COLO668 (cell line): Measurements from ENCODE around the gene CCDC87.
A peak's percentile ranks its signal among the peaks of the same experiment; 100 is the strongest.

Source experiments
- DNase-seq: peaks from one replicate; lab custom pipeline; 2025; ENCODE audit not compliant: unreplicated experiment; lab: John Stamatoyannopoulos, UW

Gene CCDC87

GRCh38 chr11:66581261-66581660 is 11.6 kb downstream of the CCDC87 start:
- DNase-seq = no peak

DNA sequence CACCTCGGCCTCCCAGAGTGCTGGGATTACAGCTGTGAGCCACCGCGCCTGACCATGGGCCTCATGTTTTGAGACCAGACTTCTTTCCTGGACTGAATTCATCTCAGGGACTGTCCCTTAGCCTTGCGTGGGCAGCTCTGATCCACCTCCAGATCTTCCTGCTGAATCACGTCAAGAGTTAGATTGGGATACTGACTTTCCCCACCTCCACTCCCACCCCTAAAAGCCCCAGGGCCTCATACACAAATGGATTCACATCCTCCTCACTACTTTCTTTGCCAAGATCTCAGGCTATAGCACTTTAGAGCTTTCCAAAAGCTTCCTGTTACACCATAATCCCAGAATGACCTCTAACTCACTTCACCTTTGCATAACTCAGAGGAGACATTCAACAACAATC is 12.1 kb downstream of the CCDC87 start:
- DNase-seq = no peak

DNA sequence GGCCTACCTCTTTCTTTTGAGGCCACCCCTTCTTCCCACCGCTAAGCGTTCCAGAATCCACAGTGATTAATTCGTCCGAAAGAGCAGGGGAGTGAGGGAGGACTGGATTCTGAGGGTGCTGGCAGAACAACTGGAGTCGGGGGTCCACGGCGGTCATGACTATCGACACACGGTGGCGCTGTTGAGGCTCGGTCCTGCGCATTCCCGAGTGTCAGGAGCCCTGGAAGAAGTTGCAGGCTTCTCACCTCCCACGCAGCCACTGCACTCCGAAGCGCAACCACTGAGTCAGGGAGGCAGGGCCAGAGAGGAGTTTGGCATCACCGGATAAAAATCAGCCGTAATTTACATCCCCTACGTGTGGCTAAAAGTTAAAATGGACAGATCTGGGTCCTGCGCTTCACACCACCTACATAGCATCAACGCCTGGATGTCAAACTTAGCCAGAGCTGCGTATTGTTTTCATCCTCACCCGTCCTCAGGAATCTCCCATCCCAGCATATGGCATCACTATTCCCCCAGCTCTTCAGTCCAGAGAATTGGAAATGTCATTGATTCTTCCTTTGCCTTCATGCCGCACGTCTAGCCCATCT is 13.8 kb downstream of the CCDC87 start:
- peak; percentile 58 for DNase-seq

GRCh38 chr11:66570850-66571180 is 22.0 kb downstream of the CCDC87 start:
- no peak for DNase-seq

- no peak for DNase-seq
Measured at GRCh38 chr11:66570079-66570849, 22.6 kb downstream of the CCDC87 start.

DNA sequence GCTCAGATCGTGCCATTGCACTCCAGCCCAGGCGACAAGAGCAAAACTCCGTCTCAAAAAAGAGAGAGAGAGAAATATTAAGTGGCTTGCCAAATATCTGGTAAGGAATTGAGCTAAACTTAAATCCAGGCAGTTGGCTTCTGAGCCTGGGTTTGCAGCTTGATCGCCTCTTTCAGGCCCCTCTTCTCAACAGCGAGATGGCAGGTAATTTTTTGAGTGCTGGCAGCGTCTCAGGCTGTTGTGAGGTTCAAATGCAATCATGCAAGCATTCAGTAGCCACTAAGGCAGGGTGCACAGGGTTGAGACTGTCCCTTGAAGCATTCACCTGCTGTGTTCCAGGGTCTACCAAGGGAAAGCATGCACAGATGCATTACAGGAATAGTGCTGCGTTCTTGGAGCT is 23.8 kb downstream of the CCDC87 start:
- DNase-seq = no peak

- DNase-seq = peak; percentile 86
Measured at GRCh38 chr11:66568124-66568916, 24.5 kb downstream of the CCDC87 start, which contains the start of gene CTSF. CTSF (minus strand) TSS chr11:66568606; CDS start chr11:66568486, 120 bp downstream.

DNA sequence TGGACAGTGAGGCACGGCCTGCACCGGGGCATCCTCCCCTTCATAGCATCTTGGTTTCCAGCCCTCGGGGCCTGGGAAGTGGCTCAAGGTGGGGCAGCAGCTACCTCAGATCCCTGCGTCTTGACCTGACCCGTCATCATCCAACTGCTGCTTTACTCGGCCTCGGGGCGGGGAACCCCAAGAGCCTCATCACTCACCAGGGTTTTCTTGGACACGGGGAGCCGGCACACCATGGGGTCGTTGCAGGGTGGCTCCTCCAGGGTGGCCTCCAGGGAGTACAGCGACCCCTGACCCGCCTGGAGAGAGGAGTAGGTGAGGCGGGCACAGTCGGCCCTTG is 25.1 kb downstream of the CCDC87 start:
- DNase-seq = no peak

DNA sequence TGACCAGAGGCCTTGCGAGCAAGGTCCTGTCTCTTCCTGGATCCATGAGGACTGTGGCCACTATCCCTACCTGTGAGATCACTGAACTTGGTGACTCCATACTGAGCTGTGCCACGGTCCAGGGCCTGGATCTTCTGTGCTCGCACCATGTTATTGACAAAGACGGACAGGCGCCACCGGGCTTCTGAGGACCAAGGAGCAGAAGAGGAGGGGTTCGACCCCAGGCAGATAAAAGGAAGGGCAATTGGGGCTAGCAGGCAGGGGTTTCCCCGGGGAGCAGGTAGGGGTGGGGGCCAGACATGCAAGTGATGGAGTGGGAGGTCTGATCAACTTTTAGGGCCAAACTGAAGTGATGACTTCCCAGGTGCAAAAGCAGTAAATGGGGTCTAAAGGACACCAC is 26.6 kb downstream of the CCDC87 start:
- DNase-seq = no peak

DNA sequence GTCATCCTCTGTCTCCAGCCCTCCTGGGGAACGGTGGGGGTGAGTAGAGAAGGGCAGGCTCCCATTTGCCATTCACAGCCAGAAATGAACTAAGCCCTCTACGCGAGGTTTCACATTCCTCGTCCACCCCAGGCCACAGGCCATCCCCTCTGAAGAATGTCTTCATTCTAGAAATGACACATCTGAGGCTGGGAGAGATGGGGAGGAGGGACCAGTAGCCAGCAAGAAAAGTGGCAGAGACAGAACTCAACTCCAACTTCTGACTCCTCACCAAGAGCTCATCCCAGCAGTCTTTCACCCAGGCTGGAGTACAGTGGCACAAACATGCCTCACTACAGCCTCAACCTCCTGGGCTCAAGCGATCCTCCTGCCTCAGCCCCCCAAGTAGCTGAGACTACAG is 27.9 kb downstream of the CCDC87 start:
- no peak for DNase-seq

DNA sequence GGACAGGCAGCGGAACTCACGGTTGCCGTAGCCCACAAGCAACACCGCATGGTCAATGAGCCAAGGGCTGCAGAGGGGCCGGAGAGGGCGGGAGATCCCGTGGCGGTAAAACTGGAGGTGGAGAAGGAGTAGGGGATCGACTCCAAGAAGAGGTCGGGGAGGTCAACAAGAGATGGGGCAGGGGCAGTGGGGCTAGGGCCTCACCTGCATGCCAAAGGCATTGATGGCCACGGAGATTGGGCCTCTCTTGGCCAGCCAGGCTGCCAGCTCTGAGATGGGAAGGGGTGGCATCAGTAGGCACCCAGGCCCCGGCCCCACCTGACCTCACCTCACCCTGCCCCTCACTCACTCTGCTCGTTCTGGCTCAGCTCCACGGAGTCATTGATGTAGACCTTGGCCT is 28.3 kb downstream of the CCDC87 start:
- no peak for DNase-seq

DNA sequence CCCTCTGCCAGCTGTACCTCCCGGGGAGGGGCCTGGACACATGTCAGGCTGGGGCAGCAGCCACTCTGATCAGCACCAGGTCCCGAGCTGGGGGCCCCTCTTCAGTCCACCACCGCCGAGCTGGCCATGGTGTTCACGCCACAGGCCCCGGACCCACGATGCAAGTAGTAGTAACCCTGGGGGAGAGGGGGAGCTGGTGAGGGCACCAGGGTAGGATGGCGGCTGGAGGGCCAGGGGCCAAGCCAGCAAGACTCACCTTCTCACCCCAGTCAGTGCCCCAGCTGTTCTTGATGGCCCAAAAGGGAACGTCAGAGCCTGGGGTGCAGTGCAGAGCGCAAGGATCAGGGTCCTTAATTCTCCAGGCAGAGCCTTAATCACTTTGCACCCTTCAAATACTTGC is 29.0 kb downstream of the CCDC87 start:
- DNase-seq = no peak

DNA sequence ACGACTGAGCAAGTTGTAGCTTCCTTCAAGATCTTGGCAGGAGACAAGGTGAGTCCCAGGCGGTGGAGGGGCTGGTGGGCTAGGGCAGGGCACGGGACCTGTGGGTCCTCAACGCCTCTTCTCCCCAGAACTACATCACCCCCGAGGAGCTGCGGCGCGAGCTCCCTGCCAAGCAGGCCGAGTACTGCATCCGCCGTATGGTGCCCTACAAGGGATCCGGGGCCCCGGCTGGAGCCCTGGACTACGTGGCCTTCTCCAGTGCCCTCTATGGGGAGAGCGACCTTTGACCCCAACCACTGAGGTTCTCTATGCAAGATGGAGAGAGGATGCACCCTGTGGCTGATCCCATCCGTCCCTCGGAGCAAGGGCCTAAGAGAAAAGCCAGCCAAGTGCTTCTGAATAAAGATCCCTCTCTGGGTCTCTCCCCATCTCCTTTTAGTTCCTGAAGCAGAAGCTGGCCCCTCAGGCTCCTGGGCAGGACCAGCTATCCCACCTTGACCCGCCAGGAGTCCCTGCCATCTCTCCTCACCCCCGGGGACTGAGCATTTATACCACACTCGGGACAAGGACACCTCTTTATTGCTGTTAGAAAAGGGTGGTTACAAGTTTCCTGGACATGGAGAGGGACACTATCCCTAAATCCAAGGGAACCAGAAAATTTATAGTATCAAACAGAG is 29.8 kb downstream of the CCDC87 start:
- no peak for DNase-seq

GRCh38 chr11:66562275-66562674 is 30.6 kb downstream of the CCDC87 start:
- no peak for DNase-seq

- no peak for DNase-seq
Measured at GRCh38 chr11:66561975-66562248, 31.0 kb downstream of the CCDC87 start.

GRCh38 chr11:66561178-66561974 is 31.5 kb downstream of the CCDC87 start:
- no peak for DNase-seq

- no peak for DNase-seq
Measured at GRCh38 chr11:66559866-66560676, 32.8 kb downstream of the CCDC87 start.

DNA sequence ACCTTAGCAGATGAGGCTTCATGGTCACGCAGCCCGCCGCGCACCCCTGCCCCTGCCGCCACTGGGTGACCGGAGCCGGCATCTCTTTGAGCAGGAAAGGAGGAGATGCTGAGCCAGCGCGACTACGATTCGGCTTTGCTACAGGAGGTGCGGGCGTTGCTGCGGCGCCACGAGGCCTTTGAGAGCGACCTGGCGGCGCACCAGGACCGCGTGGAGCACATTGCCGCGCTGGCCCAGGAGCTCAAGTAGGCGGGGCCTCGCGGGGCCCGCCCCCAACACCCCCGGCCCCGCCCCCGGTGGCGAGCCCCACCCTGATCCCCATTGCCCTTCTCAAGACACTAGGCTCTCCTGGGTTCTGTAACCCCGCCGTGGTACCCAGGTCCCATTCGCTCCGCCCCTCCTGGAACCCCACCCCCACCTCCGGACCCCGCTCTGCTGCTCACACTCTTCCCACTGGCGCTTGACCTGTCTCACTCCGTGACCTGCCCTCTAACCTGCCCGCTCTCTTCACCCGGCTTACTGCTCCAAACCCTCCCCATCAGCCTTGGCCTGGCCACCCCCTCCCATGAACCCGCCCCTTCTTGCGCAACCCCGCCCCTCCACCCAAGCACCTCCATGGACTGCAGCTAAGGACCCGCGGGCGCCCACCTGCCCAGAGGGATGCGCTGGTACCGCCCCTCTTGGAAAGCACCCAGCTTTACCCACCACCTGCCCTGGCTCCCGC is 33.6 kb downstream of the CCDC87 start:
- no peak for DNase-seq

DNA sequence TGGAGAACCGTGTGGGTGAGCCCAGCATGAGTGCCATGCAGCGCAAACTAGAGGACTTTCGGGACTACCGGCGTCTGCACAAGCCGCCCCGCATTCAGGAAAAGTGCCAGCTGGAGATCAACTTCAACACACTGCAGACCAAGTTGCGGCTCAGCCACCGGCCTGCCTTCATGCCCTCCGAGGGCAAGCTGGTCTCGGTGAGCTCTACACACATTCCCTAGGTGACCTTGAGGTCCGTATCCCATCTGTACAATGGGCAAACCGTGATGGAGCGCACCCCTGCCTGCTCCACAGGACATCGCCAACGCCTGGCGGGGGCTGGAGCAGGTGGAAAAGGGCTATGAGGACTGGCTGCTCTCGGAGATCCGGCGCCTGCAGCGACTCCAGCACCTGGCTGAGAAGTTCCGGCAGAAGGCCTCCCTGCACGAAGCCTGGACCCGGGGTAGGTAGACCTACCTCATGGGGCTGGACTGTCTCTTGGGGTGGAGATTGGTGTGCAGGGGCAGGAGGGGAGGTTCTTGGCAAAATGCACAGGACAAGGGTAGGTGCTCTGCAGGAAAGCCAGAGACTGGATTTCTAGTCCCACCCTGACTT is 35.0 kb downstream of the CCDC87 start:
- no peak for DNase-seq
